Skin epidermis (tissue), 12 donors: ENCODE data around the gene ZNF800.

Experiments used
- H3K27ac ChIP-seq, 21 experiments: fragments of 200-600 bp; sonication (generic) in 11 of 21; one replicate each; pipeline ENCODE4 v1.5.0; 2020; ENCODE audit warnings: mild to moderate bottlenecking in 3 of 21, inconsistent platforms in 2 of 21, moderate library complexity in 2 of 21
- H3K4me3 ChIP-seq, 7 experiments: fragments of 200-600 bp; sonication (generic) in 2 of 7; one replicate each; pipeline ENCODE4 v1.5.0; 2020; ENCODE audit warnings: inconsistent platforms in 2 of 7, mild to moderate bottlenecking in 2 of 7, moderate library complexity in 1 of 7

ZNF800 gene

GRCh38 chr7:127359011-127359410 lies 33.5 kb downstream of the ZNF800 start:
- Histone ChIP-seq H3K4me3 (no peak overlapping the region), H3K27ac (no peak overlapping the region)

GRCh38 chr7:127353897-127354296 lies 38.6 kb downstream of the ZNF800 start:
- Histone ChIP-seq H3K4me3 (no peak overlapping the region), H3K27ac (no peak overlapping the region)

- H3K27ac ChIP-seq: no peak overlapping the region
- H3K4me3 ChIP-seq: no peak overlapping the region
Observed at GRCh38 chr7:127350586-127350985, 41.9 kb downstream of the ZNF800 start.

- H3K4me3 ChIP-seq: no peak overlapping the region
- H3K27ac ChIP-seq: no peak overlapping the region
Observed at GRCh38 chr7:127349881-127350280, 42.6 kb downstream of the ZNF800 start.

- H3K4me3 ChIP-seq: peak overlapping the region in 4 of 7 experiments; percentile 15 to 30 (median 22)
- no peak overlapping the region for H3K27ac ChIP-seq
Observed at GRCh38 chr7:127348247-127348631, 44.3 kb downstream of the ZNF800 start.

- Histone ChIP-seq H3K27ac (no peak overlapping the region), H3K4me3 (peak overlapping the region in 5 of 7 experiments; percentile 7 to 30 (median 21))
Observed at GRCh38 chr7:127347567-127348246, 44.8 kb downstream of the ZNF800 start.

GRCh38 chr7:127346575-127347256 lies 45.8 kb downstream of the ZNF800 start:
- H3K4me3 ChIP-seq: no peak overlapping the region
- H3K27ac ChIP-seq: no peak overlapping the region

- Histone ChIP-seq H3K4me3 (no peak overlapping the region), H3K27ac (no peak overlapping the region)
Observed at GRCh38 chr7:127342596-127342995, 49.9 kb downstream of the ZNF800 start.

- Histone ChIP-seq H3K27ac (no peak overlapping the region), H3K4me3 (no peak overlapping the region)
Observed at GRCh38 chr7:127338122-127338521, 54.4 kb downstream of the ZNF800 start.

- Histone ChIP-seq H3K27ac (no peak overlapping the region), H3K4me3 (no peak overlapping the region)
Observed at GRCh38 chr7:127337581-127337980, 54.9 kb downstream of the ZNF800 start.

GRCh38 chr7:127336458-127336857 lies 56.0 kb downstream of the ZNF800 start:
- no peak overlapping the region for H3K4me3 ChIP-seq
- no peak overlapping the region for H3K27ac ChIP-seq

GRCh38 chr7:127332880-127333279 lies 59.6 kb downstream of the ZNF800 start:
- Histone ChIP-seq H3K27ac (no peak overlapping the region), H3K4me3 (no peak overlapping the region)

- no peak overlapping the region for H3K27ac ChIP-seq
Observed at GRCh38 chr7:127330070-127330469, 62.4 kb downstream of the ZNF800 start.

GRCh38 chr7:127322832-127323493 lies 69.5 kb downstream of the ZNF800 start:
- H3K4me3 ChIP-seq: no peak overlapping the region
- H3K27ac ChIP-seq: no peak overlapping the region

More at GRCh38 chr7:127330070-127330469, 62.4 kb downstream of the ZNF800 start:
- no peak overlapping the region for H3K4me3 ChIP-seq

GRCh38 chr7:127322351-127322750 lies 70.2 kb downstream of the ZNF800 start:
- no peak overlapping the region for H3K27ac ChIP-seq
- no peak overlapping the region for H3K4me3 ChIP-seq

- no peak overlapping the region for H3K27ac ChIP-seq
- H3K4me3 ChIP-seq: no peak overlapping the region
Observed at GRCh38 chr7:127320974-127321373, 71.5 kb downstream of the ZNF800 start.
